ENCODE data around the gene PSMB5. TPM values are rescaled to one million over a fixed set of nuclear protein-coding genes. Genes with fewer than 3 reads are reported as not detected.

Gene PSMB5
- polyA plus RNA-seq, 1 donor from 2014 or later: 147 TPM

GRCh38 chr14:22981090-22981875, 53.4 kb downstream of the PSMB5 start:
- Histone ChIP-seq H3K9me3 (ENCODE audit: low read length) (no peaks in the 10 kb centered on the region), H3K36me3 (ENCODE audit: insufficient read depth, low read length) (no peaks in the 10 kb centered on the region), H3K4me2 (ENCODE audit: low read length) (no peak overlapping the region), H3K4me3 (ENCODE audit: low read length) (peak overlapping the region; percentile 75), H3K9ac (ENCODE audit: low read length) (no peak overlapping the region), H3K27ac (ENCODE audit: low read length) (no peak overlapping the region), H3K9me2 (ENCODE audit: insufficient read depth, low read length) (no peaks in the 10 kb centered on the region), H3K27me3 (ENCODE audit: insufficient read depth, low read depth, low read length) (peaks cover 32% of the 10 kb centered on the region), H4K20me1 (ENCODE audit: insufficient read depth) (no peaks in the 10 kb centered on the region), H3F3A (ENCODE audit: insufficient read depth, low read length, poor library complexity, severe bottlenecking) (no peaks in the 10 kb centered on the region), H3K79me2 (replicated peaks; ENCODE audit: insufficient read depth, low read length) (peaks cover 29% of the 10 kb centered on the region), H2AFZ (ENCODE audit: low read depth, low read length) (no peak overlapping the region)
- TF ChIP-seq EP300 (conservative IDR thresholded peaks at IDR 0.05; ENCODE audit: poor library complexity, severe bottlenecking) (no peak), EZH2 (IDR thresholded peaks at IDR 0.05; ENCODE audit: borderline replicate concordance, insufficient read depth, low read length, poor library complexity, severe bottlenecking) (no peak), POLR2AphosphoS5 (IDR thresholded peaks at IDR 0.05) (no peak), REST (IDR thresholded peaks at IDR 0.05; ENCODE audit: borderline replicate concordance) (no peak), TAF1 (IDR thresholded peaks at IDR 0.05; ENCODE audit: low read depth) (no peak), CTCF (IDR thresholded peaks at IDR 0.05; ENCODE audit: poor library complexity, severe bottlenecking) (no peak), RAD21 (conservative IDR thresholded peaks at IDR 0.05) (no peak), SMC3 (conservative IDR thresholded peaks at IDR 0.05; ENCODE audit: poor library complexity) (no peak), MXI1 (conservative IDR thresholded peaks at IDR 0.05; ENCODE audit: poor library complexity, severe bottlenecking) (no peak)

GRCh38 chr14:22980672-22981089, 54.0 kb downstream of the PSMB5 start:
- H3K9ac ChIP-seq (ENCODE audit: low read length): no peak overlapping the region

More at GRCh38 chr14:22980672-22981089, 54.0 kb downstream of the PSMB5 start:
- H3K79me2 ChIP-seq (replicated peaks; ENCODE audit: insufficient read depth, low read length): peaks cover 29% of the 10 kb centered on the region
- H2AFZ ChIP-seq (ENCODE audit: low read depth, low read length): no peak overlapping the region
- no peaks in the 10 kb centered on the region for H3F3A ChIP-seq (ENCODE audit: insufficient read depth, low read length, poor library complexity, severe bottlenecking)
- H3K4me3 ChIP-seq (ENCODE audit: low read length): no peak overlapping the region
- H3K36me3 ChIP-seq (ENCODE audit: insufficient read depth, low read length): no peaks in the 10 kb centered on the region
- H3K27ac ChIP-seq (ENCODE audit: low read length): no peak overlapping the region
- no peaks in the 10 kb centered on the region for H3K9me3 ChIP-seq (ENCODE audit: low read length)
- H3K27me3 ChIP-seq (ENCODE audit: insufficient read depth, low read depth, low read length): peaks cover 32% of the 10 kb centered on the region
- no peaks in the 10 kb centered on the region for H3K9me2 ChIP-seq (ENCODE audit: insufficient read depth, low read length)
- no peak overlapping the region for H3K4me2 ChIP-seq (ENCODE audit: low read length)
- TF ChIP-seq RAD21 (conservative IDR thresholded peaks at IDR 0.05): no peak
- no peak for TF ChIP-seq POLR2AphosphoS5 (IDR thresholded peaks at IDR 0.05)
- no peak for TF ChIP-seq REST (IDR thresholded peaks at IDR 0.05; ENCODE audit: borderline replicate concordance)
- TF ChIP-seq CTCF (IDR thresholded peaks at IDR 0.05; ENCODE audit: poor library complexity, severe bottlenecking): no peak
- TF ChIP-seq MXI1 (conservative IDR thresholded peaks at IDR 0.05; ENCODE audit: poor library complexity, severe bottlenecking): no peak
- no peaks in the 10 kb centered on the region for H4K20me1 ChIP-seq (ENCODE audit: insufficient read depth)
